ENCODE results near the gene APOBEC3F. TPM values are rescaled to one million over a fixed set of nuclear protein-coding genes. Genes with fewer than 3 reads are reported as not detected.
A peak's percentile ranks its signal among the peaks of the same experiment; 100 is the strongest.

Gene APOBEC3F
- polyA plus RNA-seq, 3 donors from 2014 or later: 9.0 to 43.0 (median 16.8) TPM

GRCh38 chr22:39083212-39084165 is 42.8 kb downstream of the APOBEC3F start:
- H3K9me3 Mint-ChIP-seq: no peaks in the 10 kb centered on the region
- H3K4me1 Mint-ChIP-seq: peaks cover 88 to 89% of the 10 kb centered on the region in 2 donors
- H3K36me3 Mint-ChIP-seq: peaks cover 31 to 35% (median 32%) of the 10 kb centered on the region in 3 donors
- DNase-seq: peak in 1 of 3 donors; percentile 22
- peaks cover 11 to 18% (median 17%) of the 10 kb centered on the region in 3 donors for H3K27me3 Mint-ChIP-seq (ENCODE audit: low read depth in 3 of 3)
- H3K27ac Mint-ChIP-seq: peak overlapping the region; percentile 93 to 99 (median 98)
- peak overlapping the region; percentile 23 to 97 (median 94) for H3K4me3 Mint-ChIP-seq

DNA sequence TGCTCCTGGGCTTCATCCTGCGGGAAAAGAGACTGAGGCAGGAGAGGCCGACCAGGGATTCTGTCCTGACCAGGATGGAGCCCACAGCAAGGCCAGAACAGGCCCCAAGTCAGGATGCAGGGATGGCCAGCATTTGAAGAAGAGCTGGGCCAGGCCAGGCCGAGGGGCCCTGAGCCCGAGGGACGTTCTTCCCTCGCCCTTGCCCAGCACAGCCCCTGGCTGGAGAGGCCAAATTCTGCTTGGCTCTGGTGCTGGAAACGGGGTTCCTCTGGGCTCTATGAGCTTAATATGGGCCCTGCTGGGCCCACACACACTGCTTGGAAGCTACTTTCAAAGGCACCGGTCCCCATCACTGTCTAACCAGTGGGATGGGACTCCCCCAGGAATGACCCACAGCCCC is 44.0 kb downstream of the APOBEC3F start:
- H3K4me1 Mint-ChIP-seq: peaks cover 91 to 93% of the 10 kb centered on the region in 2 donors
- no peaks in the 10 kb centered on the region for H3K9me3 Mint-ChIP-seq
- H3K27ac Mint-ChIP-seq: peak overlapping the region; percentile 85 to 99 (median 98)
- H3K36me3 Mint-ChIP-seq: peaks cover 30 to 35% (median 33%) of the 10 kb centered on the region in 3 donors
- H3K4me3 Mint-ChIP-seq: peak overlapping the region in 3 of 5 donors; percentile 24 to 48 (median 32)
- H3K27me3 Mint-ChIP-seq (ENCODE audit: low read depth in 3 of 3): peaks cover 11 to 14% (median 14%) of the 10 kb centered on the region in 3 donors
- no peak for DNase-seq

DNA sequence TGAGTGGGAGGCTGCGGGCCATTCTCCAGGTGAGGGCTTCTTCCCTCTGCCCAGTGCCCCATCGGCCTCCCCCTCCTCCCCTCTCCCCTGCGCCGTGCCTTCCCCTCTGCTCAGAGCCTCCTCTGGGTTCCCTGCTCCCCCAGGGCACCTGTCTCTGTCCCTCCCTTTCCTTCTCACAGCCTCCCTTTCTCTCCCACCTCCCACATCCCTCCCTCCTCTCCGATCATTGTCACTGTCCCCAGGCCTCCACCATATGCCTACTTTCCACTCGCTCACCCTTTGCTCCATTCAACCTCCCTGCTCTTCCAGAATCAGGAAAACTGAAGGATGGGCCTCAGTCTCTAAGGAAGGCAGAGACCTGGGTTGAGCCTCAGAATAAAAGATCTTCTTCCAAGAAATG is 46.4 kb downstream of the APOBEC3F start:
- no peak for DNase-seq
- no peaks in the 10 kb centered on the region for H3K9me3 Mint-ChIP-seq
- H3K27me3 Mint-ChIP-seq (ENCODE audit: low read depth in 3 of 3): peaks cover 20 to 31% (median 21%) of the 10 kb centered on the region in 3 donors
- peaks cover 11 to 15% (median 11%) of the 10 kb centered on the region in 3 donors for H3K36me3 Mint-ChIP-seq
- peak overlapping the region in 3 of 5 donors; percentile 30 to 73 (median 67) for H3K4me3 Mint-ChIP-seq
- peaks cover 91 to 95% of the 10 kb centered on the region in 2 donors for H3K4me1 Mint-ChIP-seq
- peak overlapping the region; percentile 93 to 100 (median 98) for H3K27ac Mint-ChIP-seq

- Mint-ChIP-seq H3K36me3 (peaks cover 7 to 9% (median 7%) of the 10 kb centered on the region in 3 donors), H3K27ac (peak overlapping the region; percentile 93 to 100 (median 98)), H3K4me1 (peaks cover 91 to 95% of the 10 kb centered on the region in 2 donors), H3K9me3 (no peaks in the 10 kb centered on the region), H3K27me3 (ENCODE audit: low read depth in 3 of 3) (peaks cover 21 to 36% (median 22%) of the 10 kb centered on the region in 3 donors), H3K4me3 (peak overlapping the region; percentile 39 to 73 (median 59))
- no peak for DNase-seq
Measured at GRCh38 chr22:39087881-39088684, 47.4 kb downstream of the APOBEC3F start.

- no peaks in the 10 kb centered on the region for H3K9me3 Mint-ChIP-seq
- H3K27me3 Mint-ChIP-seq (ENCODE audit: low read depth in 3 of 3): peaks cover 21 to 36% (median 24%) of the 10 kb centered on the region in 3 donors
- peaks cover 91 to 92% of the 10 kb centered on the region in 2 donors for H3K4me1 Mint-ChIP-seq
- H3K36me3 Mint-ChIP-seq: peaks cover 7 to 9% (median 7%) of the 10 kb centered on the region in 3 donors
- peak overlapping the region; percentile 53 to 85 (median 73) for H3K4me3 Mint-ChIP-seq
- H3K27ac Mint-ChIP-seq: peak overlapping the region; percentile 93 to 100 (median 98)
- DNase-seq: no peak
Measured at GRCh38 chr22:39088685-39089032, 48.0 kb downstream of the APOBEC3F start.

DNA sequence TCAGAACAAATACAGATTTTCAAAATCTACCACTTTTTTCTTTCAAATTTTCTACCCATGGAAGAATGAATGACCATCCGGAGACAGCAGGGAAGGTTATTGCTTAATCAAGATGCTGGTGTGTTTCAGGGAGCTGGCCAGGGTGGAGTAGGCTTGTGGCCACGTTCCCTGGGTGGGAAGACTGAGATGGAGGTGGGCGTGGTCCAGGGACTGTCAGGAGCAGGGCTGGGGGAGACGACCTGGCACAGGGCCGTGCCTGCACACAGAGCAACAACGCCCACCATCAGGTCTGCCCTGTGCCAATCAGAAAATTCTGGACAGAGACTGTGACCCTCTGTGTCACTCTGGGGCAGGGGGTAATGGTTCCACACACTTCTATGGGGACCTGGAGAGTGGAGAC is 49.3 kb downstream of the APOBEC3F start:
- peaks cover 21 to 41% (median 28%) of the 10 kb centered on the region in 3 donors for H3K27me3 Mint-ChIP-seq (ENCODE audit: low read depth in 3 of 3)
- H3K27ac Mint-ChIP-seq: peak overlapping the region; percentile 93 to 100 (median 98)
- H3K36me3 Mint-ChIP-seq: peaks cover 7 to 9% (median 7%) of the 10 kb centered on the region in 3 donors
- H3K4me3 Mint-ChIP-seq: peak overlapping the region; percentile 72 to 85 (median 80)
- DNase-seq: no peak
- H3K9me3 Mint-ChIP-seq: no peaks in the 10 kb centered on the region
- peaks cover 94 to 96% of the 10 kb centered on the region in 2 donors for H3K4me1 Mint-ChIP-seq

- Mint-ChIP-seq H3K27ac (peak overlapping the region; percentile 93 to 100 (median 98)), H3K4me3 (peak overlapping the region; percentile 72 to 85 (median 80)), H3K27me3 (ENCODE audit: low read depth in 3 of 3) (peaks cover 21 to 41% (median 28%) of the 10 kb centered on the region in 3 donors), H3K9me3 (no peaks in the 10 kb centered on the region), H3K36me3 (peaks cover 6 to 9% (median 7%) of the 10 kb centered on the region in 3 donors), H3K4me1 (peaks cover 94 to 96% of the 10 kb centered on the region in 2 donors)
- DNase-seq: peak; percentile 98 to 99 (median 98)
Measured at GRCh38 chr22:39090426-39091064, 49.9 kb downstream of the APOBEC3F start.

GRCh38 chr22:39091126-39092081 is 50.7 kb downstream of the APOBEC3F start:
- no peak for DNase-seq
- Mint-ChIP-seq H3K27me3 (ENCODE audit: low read depth in 3 of 3) (peaks cover 19 to 39% (median 28%) of the 10 kb centered on the region in 3 donors), H3K4me1 (peaks cover 94 to 98% of the 10 kb centered on the region in 2 donors), H3K36me3 (peaks cover 4 to 6% (median 5%) of the 10 kb centered on the region in 3 donors), H3K27ac (peak overlapping the region; percentile 93 to 100 (median 98)), H3K4me3 (peak overlapping the region; percentile 72 to 85 (median 80)), H3K9me3 (no peaks in the 10 kb centered on the region)

- peak in 2 of 3 donors; percentile 23 to 34 for DNase-seq
- H3K27ac Mint-ChIP-seq: peak overlapping the region; percentile 93 to 100 (median 98)
- H3K4me1 Mint-ChIP-seq: peaks cover 94 to 98% of the 10 kb centered on the region in 2 donors
- peaks cover 19 to 40% (median 31%) of the 10 kb centered on the region in 3 donors for H3K27me3 Mint-ChIP-seq (ENCODE audit: low read depth in 3 of 3)
- H3K36me3 Mint-ChIP-seq: peaks cover 4% of the 10 kb centered on the region in 3 donors
- H3K9me3 Mint-ChIP-seq: no peaks in the 10 kb centered on the region
- H3K4me3 Mint-ChIP-seq: peak overlapping the region; percentile 72 to 85 (median 80)
Measured at GRCh38 chr22:39092111-39092862, 51.6 kb downstream of the APOBEC3F start.

DNA sequence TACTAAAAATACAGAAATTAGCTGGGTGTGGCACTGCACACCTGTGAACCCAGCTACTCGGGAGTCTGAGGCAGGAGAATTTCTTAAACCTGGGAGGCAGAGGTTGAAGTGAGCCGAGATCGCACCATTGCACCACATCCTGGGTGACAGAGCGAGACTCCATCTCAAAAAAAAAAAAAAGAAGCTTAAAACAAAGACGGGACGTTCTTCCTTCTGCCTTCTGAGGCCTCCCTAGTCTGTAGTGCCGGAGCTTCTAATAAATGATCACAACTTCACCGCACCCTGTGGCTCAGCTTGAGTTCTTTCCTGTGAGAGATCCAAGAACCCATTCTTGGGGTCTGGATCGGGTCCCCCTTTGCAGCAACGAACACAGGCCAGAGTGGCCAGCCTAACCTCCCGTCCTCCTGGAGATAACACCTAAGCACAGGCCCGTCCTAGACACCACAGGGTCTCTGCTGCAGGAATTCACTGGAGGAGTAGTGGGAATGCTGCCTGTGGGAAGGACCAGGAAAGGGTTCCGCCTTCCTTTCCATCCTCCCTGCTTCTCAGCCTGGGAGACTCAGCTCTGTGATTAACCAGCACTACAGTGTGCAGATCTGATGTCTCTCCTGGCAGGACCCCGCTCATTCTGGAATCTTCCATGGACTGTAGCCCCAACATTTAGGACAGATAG is 54.2 kb downstream of the APOBEC3F start:
- Mint-ChIP-seq H3K9me3 (no peaks in the 10 kb centered on the region), H3K27ac (peak overlapping the region; percentile 93 to 100 (median 98)), H3K36me3 (no peaks in the 10 kb centered on the region), H3K4me3 (peak overlapping the region; percentile 63 to 86 (median 81)), H3K27me3 (ENCODE audit: low read depth in 3 of 3) (peaks cover 16 to 35% (median 35%) of the 10 kb centered on the region in 3 donors), H3K4me1 (peaks cover 94 to 99% of the 10 kb centered on the region in 2 donors)
- DNase-seq: peak; percentile 74 to 76 (median 74)

DNA sequence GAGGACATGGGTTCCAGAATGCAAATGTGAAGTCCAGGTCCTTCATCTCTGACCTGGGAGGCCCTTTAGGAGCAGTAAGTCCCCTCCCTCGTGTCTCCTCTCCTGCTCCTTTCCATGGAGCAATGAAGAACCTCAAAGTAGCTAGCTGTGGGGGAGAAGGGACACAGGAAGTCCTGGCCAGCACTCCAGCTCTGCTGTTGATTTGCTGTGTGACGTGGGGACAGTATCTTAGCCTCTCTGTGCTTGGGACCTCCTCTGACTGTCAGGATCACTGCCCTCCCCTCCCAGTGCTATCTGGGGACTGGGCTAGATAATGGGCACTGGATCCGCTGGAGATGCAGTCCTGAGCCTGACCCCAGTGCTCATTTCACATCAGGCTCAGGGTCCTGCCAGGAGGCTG is 55.3 kb downstream of the APOBEC3F start:
- Mint-ChIP-seq H3K36me3 (no peaks in the 10 kb centered on the region), H3K9me3 (no peaks in the 10 kb centered on the region), H3K27ac (peak overlapping the region; percentile 93 to 100 (median 98)), H3K4me1 (peaks cover 93 to 94% of the 10 kb centered on the region in 2 donors), H3K4me3 (peak overlapping the region; percentile 63 to 86 (median 81)), H3K27me3 (ENCODE audit: low read depth in 3 of 3) (peaks cover 5 to 28% (median 24%) of the 10 kb centered on the region in 3 donors)
- no peak for DNase-seq
